Measurements from ENCODE around the gene U2AF2.

The U2AF2 gene

GRCh38 chr19:55619286-55619685 lies 35.5 kb upstream of the U2AF2 start:
- Histone ChIP-seq H3K9me3 (no peaks in the 10 kb centered on the region), H3K27ac (peak overlapping the region; percentile 96), H3K4me3 (ENCODE audit: low read depth in 1 of 2, low read length in 1 of 2) (peak overlapping the region in 1 of 2 experiments; percentile 0), H3K27me3 (no peaks in the 10 kb centered on the region), H3K36me3 (peaks cover 44% of the 10 kb centered on the region), H3K4me1 (ENCODE audit: control insufficient read depth in 1 of 2, insufficient read depth in 1 of 2, low read depth in 1 of 2, low read length in 1 of 2) (peaks cover 70 to 72% of the 10 kb centered on the region in 2 experiments)
- no peak for TF ChIP-seq CTCF (IDR thresholded peaks at IDR 0.05)

- Histone ChIP-seq H3K4me3 (ENCODE audit: low read depth in 1 of 2, low read length in 1 of 2) (peak overlapping the region; percentile 43 to 48), H3K27ac (peak overlapping the region; percentile 96), H3K4me1 (ENCODE audit: control insufficient read depth in 1 of 2, insufficient read depth in 1 of 2, low read depth in 1 of 2, low read length in 1 of 2) (peaks cover 80 to 81% of the 10 kb centered on the region in 2 experiments), H3K27me3 (no peaks in the 10 kb centered on the region), H3K9me3 (no peaks in the 10 kb centered on the region), H3K36me3 (peaks cover 33% of the 10 kb centered on the region)
- no peak for TF ChIP-seq CTCF (IDR thresholded peaks at IDR 0.05)
Observed at GRCh38 chr19:55620410-55621204, 34.2 kb upstream of the U2AF2 start.

GRCh38 chr19:55621205-55621672 lies 33.6 kb upstream of the U2AF2 start:
- Histone ChIP-seq H3K36me3 (peaks cover 27% of the 10 kb centered on the region), H3K9me3 (no peaks in the 10 kb centered on the region), H3K27me3 (no peaks in the 10 kb centered on the region), H3K4me3 (ENCODE audit: low read depth in 1 of 2, low read length in 1 of 2) (peak overlapping the region; percentile 43 to 48), H3K27ac (peak overlapping the region; percentile 96), H3K4me1 (ENCODE audit: control insufficient read depth in 1 of 2, insufficient read depth in 1 of 2, low read depth in 1 of 2, low read length in 1 of 2) (peaks cover 80 to 81% of the 10 kb centered on the region in 2 experiments)
- no peak for TF ChIP-seq CTCF (IDR thresholded peaks at IDR 0.05)

DNA sequence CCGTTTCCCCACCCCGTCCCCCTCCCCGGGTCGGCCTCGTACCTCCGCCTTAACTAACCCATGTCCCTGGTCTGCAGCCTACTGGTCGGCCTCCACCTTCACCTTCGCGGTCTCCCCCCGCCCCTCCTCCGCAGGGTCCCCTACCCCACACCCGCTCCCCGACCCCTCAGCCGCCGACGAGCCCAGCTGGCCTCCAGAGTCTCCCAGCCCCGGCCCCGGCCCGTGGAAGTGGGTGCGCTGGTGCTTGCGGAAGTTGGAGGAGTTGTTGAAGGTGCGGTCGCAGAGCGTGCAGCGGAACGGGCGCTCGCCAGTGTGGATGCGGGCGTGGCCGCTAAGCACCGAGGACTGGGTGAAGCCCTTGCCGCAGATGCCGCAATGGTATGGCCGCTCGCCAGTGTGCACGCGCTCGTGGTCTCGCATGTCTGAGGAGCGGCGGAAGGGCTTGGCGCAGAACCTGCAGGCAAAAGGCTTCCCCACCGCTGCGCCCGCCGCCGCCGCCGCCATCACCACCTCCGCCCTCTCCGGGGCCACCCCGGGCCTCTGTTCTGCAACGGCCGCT lies 33.1 kb upstream of the U2AF2 start:
- Histone ChIP-seq H3K27ac (peak overlapping the region; percentile 96), H3K27me3 (no peaks in the 10 kb centered on the region), H3K36me3 (peaks cover 22% of the 10 kb centered on the region), H3K4me3 (ENCODE audit: low read depth in 1 of 2, low read length in 1 of 2) (peak overlapping the region in 1 of 2 experiments; percentile 48), H3K4me1 (ENCODE audit: control insufficient read depth in 1 of 2, insufficient read depth in 1 of 2, low read depth in 1 of 2, low read length in 1 of 2) (peaks cover 78 to 80% of the 10 kb centered on the region in 2 experiments), H3K9me3 (no peaks in the 10 kb centered on the region)
- TF ChIP-seq CTCF (IDR thresholded peaks at IDR 0.05) = no peak

GRCh38 chr19:55622242-55622969 lies 32.4 kb upstream of the U2AF2 start:
- Histone ChIP-seq H3K27ac (peak overlapping the region; percentile 96), H3K4me1 (ENCODE audit: control insufficient read depth in 1 of 2, insufficient read depth in 1 of 2, low read depth in 1 of 2, low read length in 1 of 2) (peaks cover 75 to 78% of the 10 kb centered on the region in 2 experiments), H3K4me3 (ENCODE audit: low read depth in 1 of 2, low read length in 1 of 2) (no peak overlapping the region), H3K27me3 (no peaks in the 10 kb centered on the region), H3K9me3 (no peaks in the 10 kb centered on the region), H3K36me3 (peaks cover 15% of the 10 kb centered on the region)
- TF ChIP-seq CTCF (IDR thresholded peaks at IDR 0.05) = no peak

All from neutrophil (primary cell).